HEK293 (cell line): Measurements from ENCODE around the gene IL5.

Experiments used
- ZNF211 ChIP-seq: fragments of 450-650 bp; formaldehyde crosslinking; IDR thresholded peaks from 2 replicates; pipeline ENCODE4 v1.5.1; 2016; ENCODE audit warnings: low read depth, missing biosample characterization, missing genetic modification characterization
- TF ChIP-seq, protein P1 (sequence below): fragments of 450-650 bp; formaldehyde crosslinking; IDR thresholded peaks from 2 replicates; pipeline ENCODE4 v1.5.1; 2016; ENCODE audit warnings: missing biosample characterization, missing genetic modification characterization
- TF ChIP-seq, protein P2 (sequence below): fragments of 450-650 bp; formaldehyde crosslinking; IDR thresholded peaks from 2 replicates; pipeline ENCODE4 v1.5.1; 2017; ENCODE audit warnings: missing biosample characterization, missing genetic modification characterization
- TF ChIP-seq, protein P3 (sequence below): fragments of 450-650 bp; formaldehyde crosslinking; IDR thresholded peaks from 2 replicates; pipeline ENCODE4; 2016; ENCODE audit warnings: missing biosample characterization, missing genetic modification characterization

DNA sequence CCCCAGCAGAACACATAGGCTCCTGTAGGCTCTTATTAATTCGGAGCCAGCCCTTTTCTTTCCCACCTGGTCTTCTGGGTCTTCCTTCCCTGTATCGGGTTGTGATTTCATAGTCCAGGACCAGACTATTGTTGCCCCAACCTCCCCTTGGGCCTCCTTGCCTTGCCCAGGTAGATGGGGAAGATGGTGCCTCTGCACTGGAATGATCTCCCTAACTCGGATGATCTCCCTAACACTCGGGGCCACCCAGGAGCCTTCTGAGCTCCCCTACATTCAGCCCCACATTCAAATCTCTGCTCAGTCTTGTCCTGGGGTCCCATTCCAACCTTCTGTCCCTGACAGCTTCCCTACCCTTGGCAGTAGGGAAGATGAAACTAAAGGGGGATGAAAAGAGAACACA, 50.1 kb downstream of the IL5 start:
- TF ChIP-seq, protein P1, sequence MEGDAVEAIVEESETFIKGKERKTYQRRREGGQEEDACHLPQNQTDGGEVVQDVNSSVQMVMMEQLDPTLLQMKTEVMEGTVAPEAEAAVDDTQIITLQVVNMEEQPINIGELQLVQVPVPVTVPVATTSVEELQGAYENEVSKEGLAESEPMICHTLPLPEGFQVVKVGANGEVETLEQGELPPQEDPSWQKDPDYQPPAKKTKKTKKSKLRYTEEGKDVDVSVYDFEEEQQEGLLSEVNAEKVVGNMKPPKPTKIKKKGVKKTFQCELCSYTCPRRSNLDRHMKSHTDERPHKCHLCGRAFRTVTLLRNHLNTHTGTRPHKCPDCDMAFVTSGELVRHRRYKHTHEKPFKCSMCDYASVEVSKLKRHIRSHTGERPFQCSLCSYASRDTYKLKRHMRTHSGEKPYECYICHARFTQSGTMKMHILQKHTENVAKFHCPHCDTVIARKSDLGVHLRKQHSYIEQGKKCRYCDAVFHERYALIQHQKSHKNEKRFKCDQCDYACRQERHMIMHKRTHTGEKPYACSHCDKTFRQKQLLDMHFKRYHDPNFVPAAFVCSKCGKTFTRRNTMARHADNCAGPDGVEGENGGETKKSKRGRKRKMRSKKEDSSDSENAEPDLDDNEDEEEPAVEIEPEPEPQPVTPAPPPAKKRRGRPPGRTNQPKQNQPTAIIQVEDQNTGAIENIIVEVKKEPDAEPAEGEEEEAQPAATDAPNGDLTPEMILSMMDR (tag by site-specific recombination) = no peak
- TF ChIP-seq ZNF211 (tag by site-specific recombination) = no peak
- TF ChIP-seq, protein P2, sequence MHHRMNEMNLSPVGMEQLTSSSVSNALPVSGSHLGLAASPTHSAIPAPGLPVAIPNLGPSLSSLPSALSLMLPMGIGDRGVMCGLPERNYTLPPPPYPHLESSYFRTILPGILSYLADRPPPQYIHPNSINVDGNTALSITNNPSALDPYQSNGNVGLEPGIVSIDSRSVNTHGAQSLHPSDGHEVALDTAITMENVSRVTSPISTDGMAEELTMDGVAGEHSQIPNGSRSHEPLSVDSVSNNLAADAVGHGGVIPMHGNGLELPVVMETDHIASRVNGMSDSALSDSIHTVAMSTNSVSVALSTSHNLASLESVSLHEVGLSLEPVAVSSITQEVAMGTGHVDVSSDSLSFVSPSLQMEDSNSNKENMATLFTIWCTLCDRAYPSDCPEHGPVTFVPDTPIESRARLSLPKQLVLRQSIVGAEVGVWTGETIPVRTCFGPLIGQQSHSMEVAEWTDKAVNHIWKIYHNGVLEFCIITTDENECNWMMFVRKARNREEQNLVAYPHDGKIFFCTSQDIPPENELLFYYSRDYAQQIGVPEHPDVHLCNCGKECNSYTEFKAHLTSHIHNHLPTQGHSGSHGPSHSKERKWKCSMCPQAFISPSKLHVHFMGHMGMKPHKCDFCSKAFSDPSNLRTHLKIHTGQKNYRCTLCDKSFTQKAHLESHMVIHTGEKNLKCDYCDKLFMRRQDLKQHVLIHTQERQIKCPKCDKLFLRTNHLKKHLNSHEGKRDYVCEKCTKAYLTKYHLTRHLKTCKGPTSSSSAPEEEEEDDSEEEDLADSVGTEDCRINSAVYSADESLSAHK (tag by site-specific recombination) = no peak
- TF ChIP-seq, protein P3, sequence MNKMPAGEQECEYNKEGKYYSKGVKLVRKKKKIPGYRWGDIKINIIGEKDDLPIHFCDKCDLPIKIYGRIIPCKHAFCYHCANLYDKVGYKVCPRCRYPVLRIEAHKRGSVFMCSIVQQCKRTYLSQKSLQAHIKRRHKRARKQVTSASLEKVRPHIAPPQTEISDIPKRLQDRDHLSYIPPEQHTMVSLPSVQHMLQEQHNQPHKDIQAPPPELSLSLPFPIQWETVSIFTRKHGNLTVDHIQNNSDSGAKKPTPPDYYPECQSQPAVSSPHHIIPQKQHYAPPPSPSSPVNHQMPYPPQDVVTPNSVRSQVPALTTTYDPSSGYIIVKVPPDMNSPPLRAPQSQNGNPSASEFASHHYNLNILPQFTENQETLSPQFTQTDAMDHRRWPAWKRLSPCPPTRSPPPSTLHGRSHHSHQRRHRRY (tag by site-specific recombination) = no peak
